DMS114 treated with DMSO at 0.1 percent for 48 hours (cell line): ENCODE results near the gene VPS37C.
"Not testable (repeated sequence)": the region's sequence is repeated elsewhere in the genome, so short reads cannot be mapped to it uniquely, and the experiment has no call there.

Experiments used
- DNase-seq: peaks from one replicate; lab custom pipeline; 2025; ENCODE audit not compliant: unreplicated experiment; lab: John Stamatoyannopoulos, UW

VPS37C gene

DNA sequence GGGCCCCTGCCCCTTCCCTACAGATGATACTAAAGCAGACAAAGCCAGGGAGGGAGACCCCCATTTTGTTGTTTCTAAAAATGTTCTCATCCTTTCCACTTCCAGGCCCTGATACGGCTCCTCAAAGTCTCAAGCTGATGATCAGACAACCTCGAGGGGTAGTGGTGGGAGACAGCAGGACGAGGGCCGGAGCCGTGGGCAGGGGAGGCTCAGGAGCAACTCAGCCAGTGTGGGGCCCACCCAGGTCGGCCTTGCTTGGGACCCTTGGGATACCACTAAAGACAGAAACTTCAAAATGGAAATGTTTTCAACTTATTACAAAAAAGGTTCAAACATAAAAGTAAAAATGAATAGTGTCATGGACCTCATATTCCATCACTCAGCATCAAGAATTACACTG is 15.2 kb upstream of the VPS37C start:
- DNase-seq = no peak

DNA sequence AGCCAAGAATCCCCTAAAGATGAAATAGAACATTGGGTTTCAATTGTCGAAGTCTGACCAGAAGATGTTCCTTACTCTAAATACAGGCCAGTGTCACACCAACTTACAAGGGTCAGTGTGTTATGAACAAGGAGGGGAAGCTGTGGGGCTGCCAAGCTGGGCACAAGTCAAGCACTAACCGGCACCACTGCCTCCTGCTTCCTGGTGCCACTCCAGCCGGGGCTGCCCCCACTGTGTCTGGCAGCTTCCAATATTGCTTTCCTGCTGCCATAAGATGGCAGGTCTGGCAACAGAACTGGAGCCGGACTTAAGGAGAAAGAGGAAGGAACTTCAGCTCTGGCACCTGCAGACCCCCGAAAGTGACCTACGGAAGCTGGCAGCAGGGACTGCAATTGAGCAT is 13.7 kb upstream of the VPS37C start:
- DNase-seq = no peak

DNA sequence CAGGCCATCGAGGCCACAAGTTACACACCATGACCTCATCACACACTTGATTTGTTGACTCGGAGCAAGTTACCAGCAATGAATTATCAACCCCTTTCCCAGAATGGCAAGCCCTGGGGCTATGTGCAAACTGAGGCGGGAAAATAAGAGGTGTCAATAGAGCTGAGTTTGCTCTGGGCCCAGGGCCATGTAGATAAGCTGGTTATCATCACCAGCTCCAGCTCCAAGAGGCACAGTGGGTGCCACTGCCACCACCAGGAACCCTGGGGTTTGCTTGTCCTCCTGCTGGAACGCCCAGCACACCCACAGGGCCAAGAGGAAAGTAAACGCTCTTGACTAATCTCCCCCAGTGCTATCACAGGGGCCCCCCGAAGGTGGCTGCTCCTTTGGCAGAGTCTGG is 13.0 kb upstream of the VPS37C start:
- no peak for DNase-seq

DNA sequence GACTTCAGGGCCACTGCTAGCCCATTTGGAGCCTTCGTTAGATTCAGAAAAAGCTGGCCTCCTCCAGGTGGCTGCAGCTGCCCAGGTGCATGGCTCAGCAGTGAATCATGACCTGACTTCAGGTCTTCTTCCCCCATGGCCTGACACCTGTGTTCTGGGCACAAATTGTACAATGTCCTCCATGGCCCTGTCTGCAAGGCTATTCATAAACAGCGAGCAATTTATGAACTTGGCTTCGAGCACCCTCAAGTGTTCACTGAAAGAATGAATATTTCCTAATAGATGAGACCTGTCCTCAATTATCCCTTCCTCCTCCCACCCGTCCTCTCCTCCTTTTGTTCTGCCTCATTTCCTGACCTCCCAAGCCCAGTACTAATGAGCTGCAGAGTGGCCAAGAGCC is 12.2 kb upstream of the VPS37C start:
- no peak for DNase-seq

DNA sequence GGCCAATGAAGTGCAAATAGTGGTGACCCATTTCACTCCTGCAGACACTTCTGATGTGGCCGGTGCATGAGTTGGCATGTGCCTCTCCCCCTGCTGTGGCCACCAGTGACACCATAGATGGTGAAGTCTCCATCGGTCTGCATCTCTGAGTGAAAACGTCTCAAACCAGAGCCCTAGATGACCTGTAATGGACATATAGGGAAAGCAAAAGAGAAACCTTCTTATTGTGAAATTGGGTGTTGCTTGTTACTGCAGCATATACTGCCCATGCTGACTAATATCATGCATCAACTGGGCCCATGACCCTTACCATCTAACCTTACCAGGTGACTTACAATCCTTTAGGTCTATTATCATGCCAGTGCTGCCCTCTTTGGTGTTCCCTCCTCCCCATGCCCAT is 11.7 kb upstream of the VPS37C start:
- DNase-seq = no peak

DNA sequence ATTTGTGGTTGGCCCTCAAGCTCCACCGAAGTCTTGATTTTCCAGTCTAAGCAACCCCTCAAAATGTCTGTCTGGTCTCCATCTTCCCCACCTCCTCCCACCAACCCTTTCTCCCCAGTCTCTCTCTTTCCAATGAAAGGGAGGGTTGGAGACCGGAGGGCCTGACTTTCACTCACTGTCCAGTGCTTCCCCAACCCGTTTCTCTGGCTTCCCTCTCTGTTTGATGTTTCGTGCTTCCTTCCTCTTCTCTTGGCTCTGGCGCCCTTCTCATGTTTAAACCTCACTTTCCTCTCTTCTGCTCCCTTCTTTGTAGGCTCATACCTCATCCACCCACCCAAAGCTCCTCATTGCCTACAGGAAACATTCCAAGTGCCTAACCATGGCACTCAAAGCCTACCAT is 11.1 kb upstream of the VPS37C start:
- no peak for DNase-seq

DNA sequence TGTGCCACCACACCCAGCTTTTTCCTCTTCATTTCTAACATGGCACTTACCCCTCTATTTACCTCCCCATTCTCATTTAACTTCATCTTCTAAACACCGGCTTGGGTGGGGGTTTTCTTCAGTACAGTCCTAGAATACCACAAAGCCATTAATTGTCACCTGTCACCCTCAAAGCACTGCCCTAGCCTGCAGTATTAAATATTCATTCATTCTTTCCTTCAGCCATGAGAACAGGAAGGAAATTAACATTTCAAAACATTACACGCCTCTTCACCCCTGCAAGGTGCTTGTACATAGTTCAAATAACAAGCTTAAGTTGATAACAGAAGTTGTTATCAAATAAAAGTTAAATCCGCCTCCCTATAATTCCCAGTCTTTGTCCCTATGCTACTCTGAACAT is 10.7 kb upstream of the VPS37C start:
- DNase-seq = no peak

DNA sequence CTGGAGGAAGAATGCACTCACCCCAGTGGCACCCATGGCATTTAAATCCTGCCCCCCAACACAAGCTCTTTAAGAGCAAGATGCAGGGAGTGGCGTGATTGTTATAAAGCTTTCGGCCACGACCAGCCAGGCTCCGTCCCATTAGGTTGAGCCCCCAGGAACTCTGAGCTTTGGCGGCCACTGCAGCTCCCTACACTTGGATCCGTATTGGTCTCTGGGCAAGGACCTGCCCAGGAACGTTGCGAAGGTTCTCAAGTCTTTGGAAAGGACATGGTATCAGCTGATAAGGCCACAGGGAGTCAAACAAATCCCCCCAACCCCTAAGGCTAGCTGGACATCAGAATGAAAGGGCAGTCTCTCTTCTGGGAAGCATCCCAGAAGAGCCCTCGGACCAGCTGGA is 9.3 kb upstream of the VPS37C start:
- DNase-seq = no peak

DNA sequence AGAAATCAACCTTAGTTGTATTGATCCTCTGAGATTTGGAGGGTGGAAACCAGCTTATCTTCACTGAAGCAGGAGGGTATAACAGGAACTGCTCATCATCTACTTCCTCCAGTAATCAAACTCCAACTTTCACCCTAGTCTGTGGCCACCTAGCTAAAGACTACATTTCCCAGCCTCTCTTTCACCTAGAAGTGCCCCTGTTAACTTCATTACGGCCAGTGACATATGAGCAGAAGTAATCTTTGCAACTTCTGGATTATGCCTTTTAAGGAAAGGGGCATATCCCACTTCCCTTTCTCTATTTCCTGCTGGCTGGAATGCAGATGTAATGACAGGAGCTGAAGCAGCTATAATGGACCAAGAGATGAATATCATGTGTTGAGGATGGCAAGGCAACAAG is 7.6 kb upstream of the VPS37C start:
- DNase-seq = no peak

DNA sequence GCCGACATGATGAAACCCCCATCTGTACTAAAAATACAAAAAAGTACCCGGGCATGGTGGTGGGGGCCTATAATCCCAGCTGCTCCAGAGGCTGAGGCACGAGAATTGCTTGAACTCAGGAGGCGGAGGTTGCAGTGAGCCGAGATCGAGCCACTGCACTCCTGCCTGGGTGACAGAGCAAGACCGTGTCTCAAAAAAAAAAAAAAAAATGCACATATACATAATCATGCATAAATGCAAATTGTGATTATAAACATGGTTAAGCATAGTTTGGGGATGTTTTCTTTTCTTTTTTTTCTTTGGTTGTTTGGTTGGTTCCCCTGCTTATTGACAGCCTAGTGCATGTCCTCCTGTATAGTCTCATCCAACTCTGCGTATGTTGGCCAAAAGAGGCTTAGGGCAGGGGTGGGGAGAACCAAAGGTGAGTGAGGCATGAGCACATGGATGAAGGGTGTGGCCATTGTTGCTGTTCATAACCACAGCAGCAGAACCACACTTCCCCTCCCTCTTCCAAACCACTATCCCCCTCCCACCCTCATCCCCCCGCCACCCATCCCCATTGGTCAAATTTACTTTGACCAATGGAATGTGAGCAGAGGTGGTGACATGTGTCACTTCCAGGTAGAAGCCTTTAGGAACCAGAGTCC is 6.9 kb upstream of the VPS37C start:
- no peak for DNase-seq

DNA sequence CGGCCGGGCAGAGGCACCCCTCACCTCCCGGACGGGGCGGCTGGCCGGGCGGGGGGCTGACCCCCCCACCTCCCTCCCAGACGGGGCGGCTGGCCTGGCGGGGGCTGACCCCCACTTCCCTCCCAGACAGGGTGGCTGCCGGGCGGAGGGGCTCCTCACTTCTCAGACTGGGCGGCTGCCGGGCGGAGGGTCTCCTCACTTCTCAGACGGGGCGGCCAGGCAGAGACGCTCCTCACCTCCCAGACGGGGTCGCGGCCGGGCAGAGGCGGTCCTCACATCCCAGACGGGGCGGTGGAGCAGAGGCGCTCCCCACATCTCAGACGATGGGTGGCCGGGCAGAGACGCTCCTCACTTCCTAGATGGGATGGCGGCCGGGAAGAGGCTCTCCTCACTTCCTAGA is 5.1 kb upstream of the VPS37C start:
- not testable (repeated sequence) for DNase-seq

DNA sequence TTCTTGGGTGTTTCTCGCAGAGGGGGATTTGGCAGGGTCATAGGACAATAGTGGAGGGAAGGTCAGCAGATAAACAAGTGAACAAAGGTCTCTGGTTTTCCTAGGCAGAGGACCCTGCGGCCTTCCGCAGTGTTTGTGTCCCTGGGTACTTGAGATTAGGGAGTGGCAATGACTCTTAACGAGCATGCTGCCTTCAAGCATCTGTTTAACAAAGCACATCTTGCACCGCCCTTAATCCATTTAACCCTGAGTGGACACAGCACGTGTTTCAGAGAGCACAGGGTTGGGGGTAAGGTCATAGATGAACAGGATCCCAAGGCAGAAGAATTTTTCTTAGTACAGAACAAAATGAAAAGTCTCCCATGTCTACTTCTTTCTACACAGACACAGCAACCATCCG is 4.6 kb upstream of the VPS37C start:
- DNase-seq = not testable (repeated sequence)

DNA sequence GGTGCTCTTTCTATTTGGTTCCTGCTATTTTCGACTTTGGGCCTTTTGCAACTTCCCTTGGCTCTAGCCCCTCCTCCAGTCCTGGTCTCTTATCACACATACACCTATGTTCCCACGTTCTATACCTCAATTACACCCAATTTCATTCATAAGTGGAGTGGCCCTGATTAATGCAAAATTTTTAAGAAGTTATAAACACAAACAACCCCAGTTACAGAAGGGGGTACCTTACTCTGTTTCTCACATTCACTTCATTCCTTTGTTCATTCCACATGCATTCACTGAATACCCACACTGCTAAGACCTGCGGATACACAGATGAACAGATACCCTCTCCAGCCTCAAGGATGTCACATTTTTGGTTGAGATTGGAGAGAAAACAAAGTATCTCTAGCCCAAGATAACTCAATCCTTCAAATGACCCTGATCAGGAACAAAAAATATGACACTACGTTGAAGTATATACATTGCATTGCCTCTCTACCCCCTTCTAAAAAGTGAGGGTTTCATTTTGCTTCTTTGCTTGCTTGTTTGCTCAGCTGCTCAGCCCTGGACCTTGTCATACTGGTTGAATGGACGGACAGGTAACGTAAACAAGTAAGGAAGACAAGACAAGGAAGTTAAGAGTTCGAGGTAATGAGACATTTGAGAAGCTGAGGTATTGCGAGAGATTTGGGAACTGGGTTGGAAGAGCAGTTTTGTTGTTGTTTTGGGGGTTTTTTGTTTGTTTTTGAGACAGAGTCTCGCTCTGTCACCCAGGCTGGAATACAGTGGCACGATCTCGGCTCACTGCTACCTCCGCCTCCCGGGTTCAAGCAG is 3.6 kb upstream of the VPS37C start:
- DNase-seq = no peak

DNA sequence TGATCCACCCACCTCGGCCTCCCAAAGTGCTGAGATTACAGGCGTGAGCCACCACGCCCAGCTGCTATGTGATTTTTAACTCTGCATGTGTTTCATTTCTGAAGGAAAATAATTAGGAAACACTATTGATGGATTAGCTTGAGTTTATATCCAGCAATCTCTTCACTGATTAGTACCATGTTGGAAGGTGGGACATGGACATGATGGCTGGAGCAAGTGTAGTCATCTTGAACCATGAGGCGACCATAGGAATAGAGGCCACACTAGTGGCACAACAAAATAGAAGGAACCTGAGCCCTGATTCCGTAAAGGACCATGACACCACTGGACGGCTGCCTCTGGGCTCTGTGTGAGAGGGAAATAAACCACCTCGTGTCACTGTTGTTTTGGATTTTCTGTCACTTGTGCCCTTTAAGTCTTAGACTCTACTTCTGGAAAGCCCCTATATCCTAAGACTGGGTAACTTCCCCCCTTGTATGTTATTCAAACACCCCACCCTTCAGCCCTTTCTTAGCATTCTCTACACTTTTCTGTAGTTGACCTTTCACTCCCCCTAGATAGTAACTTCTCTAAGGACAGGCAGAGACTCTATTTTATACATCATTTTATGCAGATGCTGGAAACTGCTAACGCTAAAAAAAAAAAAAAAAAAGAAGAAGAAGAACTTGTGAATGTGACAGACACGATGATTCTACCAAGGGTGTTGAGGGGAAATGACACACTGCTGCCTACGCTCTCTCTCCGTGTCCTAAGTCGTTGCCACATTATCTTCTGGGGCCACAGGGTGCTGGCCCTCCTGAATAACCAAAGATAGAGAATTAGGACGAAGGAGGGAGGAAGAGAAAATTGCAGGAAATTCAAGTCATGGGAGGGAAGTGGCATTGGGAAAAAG is 2.7 kb upstream of the VPS37C start:
- DNase-seq = no peak

DNA sequence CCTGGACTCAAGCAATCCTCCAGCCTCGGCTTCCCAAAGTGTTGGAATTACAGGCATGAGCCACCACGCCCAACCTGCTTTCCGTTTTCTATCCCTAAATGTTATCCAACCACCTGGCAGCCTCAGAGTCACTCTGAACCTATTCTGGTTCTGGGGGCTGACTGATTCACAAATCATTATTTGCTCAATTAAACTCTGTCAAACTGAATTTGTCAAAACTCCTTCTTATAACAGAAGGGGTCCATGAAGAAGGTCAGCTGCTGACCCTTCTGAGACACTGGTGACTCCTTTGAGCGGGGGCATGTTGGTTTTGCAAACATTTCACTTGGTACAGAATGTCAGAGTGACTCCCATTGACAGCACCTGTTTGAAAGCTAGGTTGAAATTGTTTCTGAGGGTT is 1.8 kb upstream of the VPS37C start:
- no peak for DNase-seq

DNA sequence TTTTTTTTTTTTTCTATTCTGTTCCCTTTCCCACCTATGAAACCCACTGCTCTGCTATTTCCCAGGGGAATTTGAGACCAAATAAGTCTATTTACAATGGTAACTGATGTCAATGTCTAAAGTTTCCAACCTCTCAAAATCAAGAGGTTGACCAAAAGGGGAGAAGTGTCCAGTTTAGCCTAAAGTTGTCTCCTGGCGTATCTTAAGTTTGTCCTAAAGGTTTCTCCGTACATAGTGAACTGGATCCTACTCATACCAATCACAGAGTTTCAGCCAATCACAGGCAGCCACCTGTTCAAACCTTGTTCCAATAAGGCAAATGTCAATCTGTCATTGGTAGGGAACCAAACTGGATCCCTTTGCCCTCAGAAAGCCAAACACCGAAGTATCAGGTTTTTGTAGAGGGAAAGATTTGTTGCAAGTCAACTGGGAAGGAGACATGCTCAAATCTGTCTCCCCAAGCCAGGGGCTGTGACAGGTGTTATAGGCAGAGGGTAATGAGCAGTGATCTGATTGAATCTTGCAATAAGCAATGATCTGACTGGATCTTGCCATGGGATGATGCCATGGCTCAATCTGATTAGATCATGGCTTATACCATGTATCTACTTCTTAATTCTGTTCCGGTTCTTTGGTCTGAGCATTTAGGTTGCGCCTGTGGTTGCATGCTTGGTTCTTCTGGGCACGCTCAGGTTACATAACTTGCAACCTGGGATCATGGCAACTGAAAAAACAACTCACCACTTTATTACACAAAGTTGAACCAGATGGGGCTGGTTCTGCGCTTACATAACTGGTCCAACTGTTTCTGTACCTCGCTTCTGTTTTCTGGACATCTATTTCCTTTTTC is 1.1 kb upstream of the VPS37C start:
- DNase-seq = peak; percentile 11

DNA sequence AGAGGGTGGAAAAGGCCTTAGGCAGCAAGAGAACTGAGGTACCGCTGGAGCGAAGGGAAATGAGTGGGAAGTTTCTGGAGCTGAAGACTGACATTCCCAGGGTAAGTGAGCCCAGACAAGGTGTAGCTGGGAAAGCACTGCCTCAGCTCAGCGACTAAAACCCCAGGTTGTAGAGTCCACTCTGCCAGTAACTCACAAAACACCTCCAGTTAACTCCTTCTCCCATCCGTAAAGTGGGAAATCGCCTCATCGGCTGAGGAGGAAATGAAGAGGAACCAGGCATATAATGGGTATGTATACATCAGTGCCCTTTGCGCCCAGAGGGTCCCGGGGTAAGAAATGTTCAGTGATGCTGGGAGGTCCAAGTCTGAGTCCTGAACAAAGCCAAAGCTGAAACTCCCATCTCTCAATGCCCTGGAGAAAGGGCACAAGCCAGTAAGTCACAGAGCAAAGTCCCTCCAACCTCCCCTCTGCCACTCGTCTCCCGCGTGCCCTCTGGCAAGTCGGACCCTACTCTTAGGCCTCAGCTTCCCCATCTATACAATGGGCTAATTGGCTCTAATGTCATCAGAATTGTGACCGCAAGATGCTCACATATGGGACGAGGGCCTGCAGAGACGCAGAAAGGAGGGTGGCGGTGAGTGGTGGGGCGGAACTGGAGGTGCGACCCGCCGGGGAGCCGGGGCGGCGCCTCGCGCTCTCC is 588 bp downstream of the VPS37C start:
- DNase-seq = no peak

DNA sequence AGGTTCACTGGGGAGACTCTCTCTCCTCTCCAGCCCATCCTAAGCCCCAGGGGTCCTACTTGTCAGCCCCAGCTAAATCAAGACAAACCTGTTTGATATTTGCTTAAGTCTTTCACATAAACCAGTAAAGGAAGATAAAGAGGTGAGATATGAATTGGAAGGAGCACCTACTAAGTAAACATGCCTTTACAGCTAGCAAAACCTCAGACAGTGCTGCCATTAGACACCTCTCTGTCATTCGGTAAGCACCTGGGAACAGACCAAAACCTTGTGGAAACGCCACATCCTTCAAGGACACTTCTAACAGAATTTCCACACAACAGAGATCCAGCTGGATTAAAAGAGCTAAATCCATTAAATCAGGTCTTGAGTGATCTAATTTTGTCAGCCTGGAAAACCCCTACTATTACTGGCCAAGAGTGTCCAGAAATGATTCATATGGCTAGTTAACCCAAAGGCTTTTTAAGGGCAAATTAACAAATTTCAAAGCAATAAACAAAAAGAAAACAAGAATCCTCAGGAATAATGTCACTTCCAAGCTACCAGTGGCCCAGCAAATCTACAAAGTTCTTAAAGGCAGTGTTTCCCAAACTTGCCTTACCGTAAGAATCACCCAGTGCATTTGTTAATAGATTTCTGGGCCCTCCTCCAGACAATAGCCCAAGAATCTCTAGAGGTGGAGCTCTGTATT is 2.4 kb downstream of the VPS37C start:
- DNase-seq = no peak

DNA sequence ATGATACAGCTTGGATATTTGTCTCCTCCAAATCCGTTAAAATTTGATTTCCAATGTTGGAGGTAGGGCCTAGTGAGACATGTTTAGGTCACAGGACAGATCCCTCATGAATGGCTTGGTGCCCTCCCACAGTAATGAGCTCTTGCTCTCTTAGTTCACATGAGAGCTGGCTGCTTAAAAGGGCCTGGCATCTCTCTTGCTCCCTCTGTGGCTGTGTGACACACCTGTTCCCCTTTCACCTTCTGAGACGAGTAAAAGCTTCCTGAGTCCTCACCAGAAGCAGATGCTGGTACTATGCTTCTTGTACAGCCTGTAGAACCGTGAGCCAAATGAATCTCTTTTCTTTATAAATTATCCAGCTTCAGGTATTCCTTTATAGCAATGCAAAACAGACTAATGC is 3.5 kb downstream of the VPS37C start:
- no peak for DNase-seq

DNA sequence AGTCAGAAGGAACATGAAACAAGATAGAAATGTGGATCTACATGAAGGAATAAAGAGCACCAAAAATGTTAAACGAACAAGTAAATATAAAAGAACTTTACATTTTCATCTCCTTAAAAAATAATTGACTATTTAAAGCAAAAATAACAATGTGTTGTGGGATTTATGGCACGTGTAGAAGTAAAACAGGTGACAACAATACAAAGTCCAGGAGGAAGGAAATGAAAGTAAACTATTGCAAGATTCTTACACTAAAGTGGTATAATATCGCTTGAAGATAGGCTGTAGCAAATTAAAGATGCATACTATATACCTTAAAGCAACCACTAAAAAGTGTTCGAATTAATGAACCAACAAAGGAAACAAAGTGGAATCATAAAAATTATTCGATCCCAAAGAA is 5.5 kb downstream of the VPS37C start:
- DNase-seq = no peak
